Fibroblast of the aortic adventitia (primary cell): ENCODE results near the gene FOXN4. TPM values are rescaled to one million over a fixed set of nuclear protein-coding genes. Genes with fewer than 3 reads are reported as not detected.
A peak's percentile ranks its signal among the peaks of the same experiment; 100 is the strongest.

ENCODE experiments used
- DNase-seq: peaks from one replicate; pipeline ENCODE4 v3.0.0-alpha.2; 2010; ENCODE audit warnings: low read depth
- H3K4me3 ChIP-seq: 2 replicates; pipeline ENCODE4 v1.5.1; 2011; ENCODE audit warnings: low read depth, mild to moderate bottlenecking, control low read depth, low read length, moderate library complexity
- total RNA-seq: library from RNA; depleted of rRNA; stranded (reverse); fragments of >200 nt; gene quantifications from 2 replicates; pipeline ENCODE4 v1.2.3, GENCODE V29; 2012; ENCODE audit warnings: low replicate concordance
- TF ChIP-seq, protein P1 (sequence below): IDR thresholded peaks from 2 replicates; pipeline ENCODE4 v1.5.1; 2011; ENCODE audit warnings: mild to moderate bottlenecking, low read length, control low read depth, inconsistent platforms; ENCODE audit not compliant: insufficient read depth

FOXN4 gene
- total RNA-seq, 1 donor = not detected

DNA sequence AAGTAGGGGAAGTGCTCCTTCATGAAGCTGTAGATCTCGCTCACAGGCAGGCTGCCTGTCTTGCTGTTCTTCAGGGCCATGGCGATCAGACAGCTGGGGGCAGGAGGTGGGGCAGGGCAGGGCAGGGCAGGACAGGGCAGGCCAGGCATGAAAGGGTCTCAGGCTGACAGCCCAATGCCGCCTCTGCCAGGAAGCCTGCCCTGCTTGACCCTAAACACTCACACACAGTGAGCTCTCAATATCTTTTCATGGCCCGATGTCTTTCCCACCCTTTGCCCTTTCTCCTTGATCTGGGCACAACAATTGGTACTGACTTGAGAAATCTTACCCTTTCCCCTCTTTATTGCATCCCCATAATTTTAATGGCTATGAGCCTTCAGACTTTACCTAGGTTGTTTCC lies 22.4 kb downstream of the FOXN4 start:
- H3K4me3 ChIP-seq = no peak overlapping the region
- DNase-seq = no peak
- TF ChIP-seq, protein P1, sequence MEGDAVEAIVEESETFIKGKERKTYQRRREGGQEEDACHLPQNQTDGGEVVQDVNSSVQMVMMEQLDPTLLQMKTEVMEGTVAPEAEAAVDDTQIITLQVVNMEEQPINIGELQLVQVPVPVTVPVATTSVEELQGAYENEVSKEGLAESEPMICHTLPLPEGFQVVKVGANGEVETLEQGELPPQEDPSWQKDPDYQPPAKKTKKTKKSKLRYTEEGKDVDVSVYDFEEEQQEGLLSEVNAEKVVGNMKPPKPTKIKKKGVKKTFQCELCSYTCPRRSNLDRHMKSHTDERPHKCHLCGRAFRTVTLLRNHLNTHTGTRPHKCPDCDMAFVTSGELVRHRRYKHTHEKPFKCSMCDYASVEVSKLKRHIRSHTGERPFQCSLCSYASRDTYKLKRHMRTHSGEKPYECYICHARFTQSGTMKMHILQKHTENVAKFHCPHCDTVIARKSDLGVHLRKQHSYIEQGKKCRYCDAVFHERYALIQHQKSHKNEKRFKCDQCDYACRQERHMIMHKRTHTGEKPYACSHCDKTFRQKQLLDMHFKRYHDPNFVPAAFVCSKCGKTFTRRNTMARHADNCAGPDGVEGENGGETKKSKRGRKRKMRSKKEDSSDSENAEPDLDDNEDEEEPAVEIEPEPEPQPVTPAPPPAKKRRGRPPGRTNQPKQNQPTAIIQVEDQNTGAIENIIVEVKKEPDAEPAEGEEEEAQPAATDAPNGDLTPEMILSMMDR = no peak

DNA sequence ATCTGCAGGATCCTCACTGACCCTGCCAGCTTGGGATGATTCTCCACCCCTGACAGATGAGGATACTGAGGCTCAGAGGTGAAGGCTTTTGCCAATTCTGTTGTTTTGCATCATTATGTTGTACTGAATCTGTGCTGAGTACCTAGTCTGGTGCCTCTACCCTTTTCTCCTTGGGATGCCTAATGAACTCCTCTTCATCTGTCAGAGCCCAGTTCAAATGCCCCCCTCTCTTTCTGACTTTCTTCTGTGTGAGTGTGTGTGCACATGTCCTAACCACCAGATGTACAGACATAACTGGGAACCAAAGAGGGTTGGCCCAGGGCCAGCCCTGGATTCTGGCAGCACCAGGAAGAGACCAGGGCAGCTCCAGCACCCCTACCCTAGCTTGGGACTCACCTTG lies 22.8 kb downstream of the FOXN4 start:
- no peak overlapping the region for H3K4me3 ChIP-seq
- TF ChIP-seq, protein P1 = no peak
- no peak for DNase-seq

DNA sequence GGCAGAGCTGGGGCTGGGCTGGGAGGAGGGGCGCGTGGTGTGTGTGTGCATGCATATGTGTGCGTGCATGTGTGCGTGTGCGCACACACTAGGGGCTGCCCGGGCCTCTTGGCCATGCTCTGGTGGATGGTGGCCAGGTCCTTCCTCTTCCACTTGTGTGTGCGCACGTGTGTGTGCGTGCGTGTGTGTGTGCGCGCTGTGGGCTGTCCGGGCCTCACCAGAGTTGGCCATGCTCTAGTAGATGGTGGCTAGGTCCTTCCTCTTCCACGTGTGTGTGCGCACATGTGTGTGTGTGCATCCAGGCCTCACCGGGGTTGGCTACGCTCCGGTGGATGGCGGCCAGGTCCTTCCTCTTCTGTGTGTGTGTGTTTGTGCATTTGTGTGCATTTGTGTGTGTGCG lies 24.7 kb downstream of the FOXN4 start:
- DNase-seq = no peak
- TF ChIP-seq, protein P1 = no peak
- H3K4me3 ChIP-seq = no peak overlapping the region

DNA sequence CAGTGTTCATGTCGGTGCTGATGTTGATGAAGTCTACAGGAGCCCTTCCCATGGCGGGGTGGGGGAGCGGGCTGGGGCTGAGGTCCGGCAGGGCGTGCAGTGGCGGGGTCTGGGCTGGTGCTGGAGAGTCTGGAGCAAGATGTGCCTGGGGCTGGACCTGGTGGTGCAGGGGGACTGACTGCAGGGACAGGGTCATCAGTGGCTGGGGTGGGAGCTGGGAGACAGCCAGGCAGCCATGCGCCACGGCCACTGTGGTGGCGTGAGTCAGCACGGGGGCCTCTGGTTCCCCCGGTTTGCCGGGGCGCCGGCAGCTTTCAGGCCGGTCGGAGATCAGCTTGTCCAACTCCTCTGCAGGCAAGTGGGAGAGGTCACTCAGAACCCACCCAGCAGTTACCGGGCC lies 27.6 kb downstream of the FOXN4 start:
- no peak overlapping the region for H3K4me3 ChIP-seq
- TF ChIP-seq, protein P1 = no peak
- DNase-seq = no peak

DNA sequence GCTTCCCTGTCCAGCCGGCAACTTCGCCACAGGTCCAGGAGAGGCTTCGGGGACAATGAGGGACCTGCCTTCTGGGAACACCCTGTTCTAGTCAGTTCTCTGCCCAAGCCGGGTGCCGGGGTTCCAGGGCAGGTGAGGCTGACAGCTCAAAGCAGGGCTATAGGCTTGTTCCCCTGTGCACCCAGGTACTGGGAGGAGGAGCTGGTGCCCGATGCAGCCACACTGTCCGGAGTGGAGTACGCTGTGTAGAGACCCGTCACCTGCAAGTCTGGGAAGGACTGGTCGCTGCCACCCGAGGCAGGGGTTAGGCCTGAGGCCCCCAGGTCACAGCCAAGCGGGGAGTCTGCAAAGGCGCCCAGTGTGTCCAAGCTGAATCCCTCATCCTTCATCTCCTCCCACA lies 29.6 kb downstream of the FOXN4 start:
- H3K4me3 ChIP-seq = no peak overlapping the region
- TF ChIP-seq, protein P1 = no peak
- no peak for DNase-seq

DNA sequence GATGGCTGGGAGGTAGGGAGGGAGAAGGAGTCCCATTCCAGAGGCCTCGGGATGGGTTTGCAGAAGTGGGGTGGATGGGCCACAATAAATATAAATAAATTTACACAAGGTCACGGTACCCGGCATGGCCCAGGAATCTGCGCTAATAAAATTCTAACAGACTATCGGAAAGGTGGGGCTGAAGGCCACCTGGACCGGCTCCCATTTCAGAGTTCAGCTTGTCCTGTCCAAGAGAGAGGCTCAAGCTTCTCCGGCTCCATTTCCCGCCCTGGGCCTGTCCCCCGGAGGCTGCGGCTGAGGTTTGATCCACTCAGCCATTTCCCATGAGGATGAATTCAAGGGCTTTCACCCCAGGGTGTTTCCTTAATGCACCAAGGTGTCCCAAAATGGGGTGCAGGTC lies 30.2 kb downstream of the FOXN4 start:
- H3K4me3 ChIP-seq = no peak overlapping the region
- no peak for DNase-seq
- TF ChIP-seq, protein P1 = no peak

DNA sequence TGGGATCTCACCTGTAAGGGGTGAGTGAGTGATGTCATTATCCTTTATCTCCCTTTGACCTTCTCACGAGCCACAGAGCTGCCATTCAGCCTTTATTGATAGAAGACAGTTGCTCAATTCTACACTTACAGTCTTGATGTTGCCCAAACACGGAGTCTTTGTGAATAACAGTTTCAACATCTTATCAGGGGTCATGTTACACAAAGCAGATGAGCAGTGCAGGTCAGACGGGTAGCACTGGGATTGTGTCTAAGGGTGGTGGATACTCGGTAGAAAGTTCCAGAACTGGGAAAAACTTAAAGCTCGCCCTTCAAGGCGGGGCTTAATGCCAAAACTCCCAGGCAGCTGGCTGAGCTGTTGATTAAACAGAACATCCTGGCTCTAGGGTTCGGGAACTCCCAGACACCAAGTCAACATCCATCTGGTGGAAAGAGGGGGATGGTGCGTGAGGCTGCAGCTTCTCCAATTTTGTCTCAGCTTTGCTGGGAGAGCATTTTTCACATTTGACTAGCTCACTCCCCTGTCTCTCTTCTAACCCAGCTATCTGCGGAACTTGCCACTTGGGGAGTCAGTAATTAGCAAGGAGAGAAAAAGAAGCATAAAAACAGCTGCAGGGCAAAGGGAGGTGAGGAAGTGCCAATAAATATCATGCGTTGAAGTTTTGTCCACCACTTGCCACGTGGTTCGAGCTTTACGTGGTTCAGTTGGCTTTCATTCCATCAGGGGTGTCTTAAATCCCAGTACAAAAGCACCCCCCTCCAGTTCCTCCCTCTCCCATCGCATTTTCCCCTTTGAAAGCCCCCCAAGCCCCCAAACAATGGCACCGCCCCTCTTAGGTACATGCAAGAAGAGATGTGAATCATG lies 31.0 kb downstream of the FOXN4 start:
- H3K4me3 ChIP-seq = no peak overlapping the region
- TF ChIP-seq, protein P1 = no peak
- peak; percentile 40 for DNase-seq
